OCI-LY3 (cell line): ENCODE measurements around the gene ACOXL.

Experiments
- H2AFZ ChIP-seq: fragments of 200-600, 300-600 bp; shearing (Covaris generic); 2 replicates; pipeline ENCODE4 v1.6.0; 2014; ENCODE audit warnings: antibody characterized with exemption, low read depth, low read length
- H3K27ac ChIP-seq: fragments of 200-600, 300-600 bp; sonication (generic); 2 replicates; pipeline ENCODE4 v1.5.1; 2014; ENCODE audit warnings: mild to moderate bottlenecking, low read length, moderate library complexity, mixed read lengths
- H3K27me3 ChIP-seq: fragments of 200-600, 300-600 bp; sonication (generic); 2 replicates; pipeline ENCODE4 v1.6.1; 2014; ENCODE audit warnings: low read depth, low read length, mixed read lengths
- H3K36me3 ChIP-seq: fragments of 200-600, 300-600 bp; sonication (generic); replicated peaks from 2 replicates; pipeline ENCODE3; 2014; ENCODE audit warnings: low read depth, low read length, mixed read lengths
- H3K4me1 ChIP-seq: fragments of 300-600, 200-600 bp; sonication (generic); 2 replicates; pipeline ENCODE4 v1.6.1; 2014; ENCODE audit warnings: low read length, mixed read lengths
- H3K4me2 ChIP-seq: fragments of 200-600, 300-600 bp; sonication (generic); 2 replicates; pipeline ENCODE4 v1.6.1; 2014; ENCODE audit warnings: low read length, mixed read lengths
- H3K4me3 ChIP-seq: fragments of 300-600, 200-600 bp; sonication (generic); 2 replicates; pipeline ENCODE4 v1.5.1; 2014; ENCODE audit warnings: antibody characterized with exemption, mild to moderate bottlenecking, low read length, moderate library complexity
- H3K79me2 ChIP-seq: fragments of 300-600, 200-600 bp; shearing (Covaris generic); 2 replicates; pipeline ENCODE4 v1.6.1; 2014; ENCODE audit warnings: mild to moderate bottlenecking, low read length, mixed read lengths
- H3K9ac ChIP-seq: fragments of 300-600, 200-600 bp; shearing (Covaris generic); 2 replicates; pipeline ENCODE4 v1.6.0; 2014; ENCODE audit warnings: mild to moderate bottlenecking, low read length, moderate library complexity
- H3K9me3 ChIP-seq: fragments of 200-600, 300-600 bp; shearing (Covaris generic); 2 replicates; pipeline ENCODE4 v1.6.1; 2014; ENCODE audit warnings: low read length, mixed read lengths; ENCODE audit not compliant: insufficient read depth
- H4K20me1 ChIP-seq: fragments of 200-600, 300-600 bp; sonication (generic); 2 replicates; pipeline ENCODE4 v1.6.1; 2016; ENCODE audit warnings: low read length, mixed read lengths; ENCODE audit not compliant: insufficient read depth
- CTCF ChIP-seq: fragments of 200-600, 300-600 bp; sonication (generic); IDR thresholded peaks from 2 replicates; pipeline ENCODE4 v1.5.1; 2014; ENCODE audit warnings: antibody characterized with exemption, low read length, low read depth
- EZH2phosphoT487 ChIP-seq: fragments of 200-600 bp; shearing (Covaris generic); IDR thresholded peaks from 2 replicates; pipeline ENCODE4 v1.6.1; 2018; ENCODE audit warnings: antibody characterized with exemption, mixed run types, low read depth

The ACOXL gene

GRCh38 chr2:110843959-110844510 lies 111.7 kb downstream of the ACOXL start:
- Histone ChIP-seq H3K4me2 (no peak overlapping the region), H3K4me3 (no peak overlapping the region), H3K27ac (no peak overlapping the region), H2AFZ (no peak overlapping the region), H3K4me1 (no peaks in the 10 kb centered on the region), H3K79me2 (no peaks in the 10 kb centered on the region), H4K20me1 (no peaks in the 10 kb centered on the region), H3K36me3 (no peaks in the 10 kb centered on the region), H3K9ac (no peak overlapping the region), H3K27me3 (peaks cover 88% of the 10 kb centered on the region), H3K9me3 (no peaks in the 10 kb centered on the region)
- TF ChIP-seq CTCF, result no peak
- no peak for TF ChIP-seq EZH2phosphoT487

GRCh38 chr2:110847651-110848050 lies 115.3 kb downstream of the ACOXL start:
- Histone ChIP-seq H3K27me3 (peaks cover 94% of the 10 kb centered on the region), H3K9ac (no peak overlapping the region)

DNA sequence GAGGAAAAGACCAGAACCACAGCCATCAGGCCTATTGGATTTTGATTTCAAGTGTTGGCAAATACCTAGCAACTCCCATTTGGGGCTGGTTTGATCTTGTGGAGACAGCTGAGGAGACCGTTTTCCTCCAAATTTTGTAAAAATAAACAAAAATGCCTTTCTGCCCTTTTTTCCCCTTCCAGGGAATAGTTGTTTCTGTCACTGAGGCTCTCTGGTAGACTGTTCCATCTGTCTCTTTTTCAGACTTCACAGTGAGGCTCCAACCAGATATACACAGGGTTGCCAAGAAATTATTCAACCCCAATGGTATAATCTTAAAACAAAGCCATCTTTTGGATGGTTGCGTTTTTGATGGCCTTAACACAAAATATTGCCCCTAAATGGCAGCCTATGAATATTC lies 115.7 kb downstream of the ACOXL start:
- Histone ChIP-seq H3K9me3 (no peaks in the 10 kb centered on the region), H3K79me2 (no peaks in the 10 kb centered on the region), H3K4me3 (no peak overlapping the region), H3K36me3 (no peaks in the 10 kb centered on the region), H3K27ac (no peak overlapping the region), H3K9ac (no peak overlapping the region), H4K20me1 (no peaks in the 10 kb centered on the region), H3K27me3 (peaks cover 94% of the 10 kb centered on the region), H3K4me2 (no peak overlapping the region), H3K4me1 (no peaks in the 10 kb centered on the region), H2AFZ (no peak overlapping the region)
- no peak for TF ChIP-seq CTCF
- TF ChIP-seq EZH2phosphoT487, result no peak

More at GRCh38 chr2:110847651-110848050, 115.3 kb downstream of the ACOXL start:
- TF ChIP-seq EZH2phosphoT487 (no peak), CTCF (no peak)
- Histone ChIP-seq H2AFZ (no peak overlapping the region), H3K79me2 (no peaks in the 10 kb centered on the region), H3K27ac (no peak overlapping the region), H3K4me3 (no peak overlapping the region), H3K4me1 (no peaks in the 10 kb centered on the region), H3K4me2 (no peak overlapping the region), H3K36me3 (no peaks in the 10 kb centered on the region), H3K9me3 (no peaks in the 10 kb centered on the region), H4K20me1 (no peaks in the 10 kb centered on the region)

DNA sequence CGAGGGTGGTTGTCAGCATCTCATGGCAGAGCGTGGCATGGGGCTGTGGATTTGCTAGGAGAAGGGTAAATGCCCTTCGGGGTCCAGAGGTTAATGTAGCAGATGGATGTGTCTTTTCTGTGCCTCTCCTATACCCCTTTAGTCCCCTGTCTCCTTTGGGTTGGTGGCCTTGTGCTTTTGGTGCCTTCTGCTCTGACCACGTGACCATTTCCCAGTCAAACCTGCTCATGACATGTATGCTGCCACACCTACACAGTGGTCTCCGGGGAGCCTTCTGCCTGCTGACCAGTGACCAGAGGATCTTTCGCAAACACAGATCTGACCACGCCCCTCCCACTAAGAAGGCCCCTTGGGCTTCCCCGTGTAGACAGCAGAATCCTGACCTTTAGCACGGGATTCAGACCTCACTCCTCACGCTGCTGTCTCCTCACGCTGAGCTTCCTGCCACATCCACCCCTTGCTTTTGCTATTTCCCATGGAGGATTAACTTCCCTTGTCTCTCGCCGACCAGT lies 116.2 kb downstream of the ACOXL start:
- TF ChIP-seq CTCF, result no peak
- peaks cover 93% of the 10 kb centered on the region for H3K27me3 ChIP-seq
- H3K79me2 ChIP-seq, result no peaks in the 10 kb centered on the region
- no peak overlapping the region for H2AFZ ChIP-seq
- no peak overlapping the region for H3K27ac ChIP-seq
- H3K4me1 ChIP-seq, result no peaks in the 10 kb centered on the region
- H3K9me3 ChIP-seq, result no peaks in the 10 kb centered on the region
- H3K4me3 ChIP-seq, result no peak overlapping the region
- no peaks in the 10 kb centered on the region for H4K20me1 ChIP-seq
- H3K36me3 ChIP-seq, result no peaks in the 10 kb centered on the region
- H3K4me2 ChIP-seq, result no peak overlapping the region
- no peak overlapping the region for H3K9ac ChIP-seq
